Erythroblast (primary cell): Measurements from ENCODE around the gene BEND6.
"Not testable (repeated sequence)": the region's sequence is repeated elsewhere in the genome, so short reads cannot be mapped to it uniquely, and the experiment has no call there.

Experiments used
- DNase-seq, 2 experiments: peaks; one replicate each; lab custom pipeline; 2025; lab: John Stamatoyannopoulos, UW
- GATA1 ChIP-seq: IDR thresholded peaks from 2 replicates; pipeline ENCODE4 v1.6.1; 2011; ENCODE audit warnings: low read depth, mild to moderate bottlenecking, control low read depth, low read length, moderate library complexity
- POLR2A ChIP-seq: IDR thresholded peaks from 2 replicates; pipeline ENCODE4 v1.6.1; 2011; ENCODE audit warnings: mild to moderate bottlenecking, low read length

Gene BEND6

DNA sequence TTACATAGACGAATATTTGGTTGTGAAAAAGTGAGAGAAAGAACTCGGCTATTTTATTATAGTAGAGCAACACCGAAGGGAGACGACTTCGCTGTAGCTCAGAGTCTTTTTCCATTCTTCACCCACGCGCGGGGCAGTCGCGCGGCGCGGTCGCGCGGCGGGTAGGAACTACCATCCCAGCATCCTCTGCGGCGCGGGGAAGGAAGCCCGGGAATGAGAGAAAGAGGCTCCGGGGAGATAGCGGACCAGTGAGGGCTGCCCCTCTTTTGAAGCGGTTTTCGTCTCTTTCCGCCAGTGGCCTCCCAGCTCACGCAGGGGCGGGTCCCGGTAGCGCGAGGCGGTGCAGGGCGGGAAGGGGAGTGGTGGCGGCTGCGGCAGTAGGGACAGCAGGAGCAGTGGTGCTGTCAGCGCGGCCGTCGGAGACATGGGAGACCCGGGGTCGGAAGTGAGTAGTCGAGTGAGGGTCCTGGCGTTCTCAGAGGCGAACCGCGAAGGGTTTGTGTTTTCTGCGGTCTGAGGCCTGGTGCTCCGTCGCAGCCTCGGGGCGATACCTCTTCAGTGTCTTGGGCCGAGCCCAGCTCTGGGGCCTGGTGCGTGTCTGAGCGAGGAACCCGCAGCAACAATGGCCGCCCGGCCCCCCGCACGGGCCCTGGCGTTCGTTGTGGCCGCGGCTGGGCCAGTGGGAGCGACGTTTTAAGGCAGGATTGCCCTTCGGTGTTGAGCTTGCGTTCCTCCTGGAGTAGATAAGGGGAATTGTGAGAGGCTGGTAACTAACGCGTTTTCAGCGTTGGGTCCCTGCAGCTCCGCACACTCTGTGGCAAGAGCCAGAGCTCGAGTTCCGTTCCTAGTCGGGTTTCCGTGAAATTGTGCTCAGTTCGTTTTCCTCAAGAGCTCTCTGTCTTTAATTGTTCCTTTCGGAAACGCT, 91.7 kb downstream of the BEND6 start, which contains the start of gene KIAA1586:
KIAA1586 (plus strand) TSS at position 362 of the 925 bp plus-strand sequence; CDS start at position 425, 63 bp downstream.
- TF ChIP-seq POLR2A, result peak; percentile 84
- peak; percentile 93 to 94 for DNase-seq

DNA sequence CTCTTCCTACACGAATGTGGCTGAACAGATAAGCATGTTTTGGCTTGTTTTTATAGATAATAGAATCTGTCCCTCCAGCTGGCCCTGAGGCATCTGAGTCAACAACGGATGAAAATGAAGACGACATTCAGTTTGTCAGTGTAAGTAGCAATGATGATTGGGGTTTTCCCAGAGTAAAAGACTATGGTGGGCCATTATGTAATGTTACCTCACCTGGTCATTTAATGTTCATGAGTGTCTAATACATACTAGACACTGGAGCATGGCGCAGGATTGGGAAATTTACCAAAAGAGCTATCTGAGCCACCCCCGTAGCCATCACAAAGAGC, 92.3 kb downstream of the BEND6 start:
- DNase-seq, result not testable (repeated sequence)

- DNase-seq, result peak; percentile 10 to 50
Measured at GRCh38 chr6:57047859-57048258, 93.0 kb downstream of the BEND6 start.

GRCh38 chr6:57048577-57048976, 93.7 kb downstream of the BEND6 start:
- DNase-seq, result peak; percentile 10 to 58
- no peak for TF ChIP-seq GATA1
- TF ChIP-seq POLR2A, result no peak

GRCh38 chr6:57063847-57064246, 108.9 kb downstream of the BEND6 start:
- no peak for DNase-seq
- no peak for TF ChIP-seq POLR2A
- TF ChIP-seq GATA1, result no peak

- DNase-seq, result no peak
- TF ChIP-seq POLR2A (no peak), GATA1 (no peak)
Measured at GRCh38 chr6:57064809-57065208, 109.9 kb downstream of the BEND6 start.

DNA sequence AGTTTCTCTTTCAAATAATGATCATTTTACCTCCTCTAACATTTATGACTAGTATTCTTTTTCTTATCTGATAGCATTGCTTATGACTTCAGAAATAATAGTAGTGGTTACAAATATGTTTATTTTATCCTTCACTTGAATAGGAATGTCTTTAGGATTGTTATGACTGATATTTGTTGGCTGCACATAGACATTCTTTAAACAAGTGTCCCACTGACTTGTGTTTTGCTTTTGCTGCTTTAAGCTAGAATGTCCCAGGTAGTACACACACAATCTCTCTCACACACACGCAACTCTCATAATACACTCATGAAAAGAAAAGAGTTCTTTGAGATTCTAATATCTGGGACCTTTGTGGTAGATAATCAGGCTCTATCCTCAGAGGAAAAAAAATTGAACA, 113.2 kb downstream of the BEND6 start:
- DNase-seq, result no peak
- TF ChIP-seq POLR2A (no peak), GATA1 (no peak)

GRCh38 chr6:57069228-57069627, 114.3 kb downstream of the BEND6 start:
- TF ChIP-seq POLR2A (no peak), GATA1 (no peak)
- DNase-seq, result peak in 1 of 2 experiments; percentile 6

DNA sequence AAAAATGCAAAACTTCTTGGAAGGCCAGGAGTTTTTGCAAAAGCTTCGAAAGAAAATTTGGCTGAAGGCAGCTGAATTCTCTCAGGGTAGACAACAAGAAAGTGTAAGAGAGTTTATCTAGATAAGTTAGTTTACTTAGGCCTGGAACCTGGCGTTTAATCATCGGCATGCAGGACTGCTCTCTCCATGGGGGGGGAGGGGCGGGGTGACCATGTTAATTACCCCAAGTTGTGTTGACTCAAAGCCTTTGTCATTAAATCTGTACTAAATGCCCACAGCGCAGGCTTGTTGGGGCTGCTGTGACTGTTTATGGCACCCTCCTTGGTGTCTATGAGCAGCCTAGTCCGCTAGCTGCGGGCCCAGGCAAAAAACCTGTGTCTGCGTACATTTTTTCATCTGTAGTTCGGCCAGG, 115.0 kb downstream of the BEND6 start:
- TF ChIP-seq POLR2A, result no peak
- no peak for TF ChIP-seq GATA1
- DNase-seq, result peak; percentile 12 to 22

DNA sequence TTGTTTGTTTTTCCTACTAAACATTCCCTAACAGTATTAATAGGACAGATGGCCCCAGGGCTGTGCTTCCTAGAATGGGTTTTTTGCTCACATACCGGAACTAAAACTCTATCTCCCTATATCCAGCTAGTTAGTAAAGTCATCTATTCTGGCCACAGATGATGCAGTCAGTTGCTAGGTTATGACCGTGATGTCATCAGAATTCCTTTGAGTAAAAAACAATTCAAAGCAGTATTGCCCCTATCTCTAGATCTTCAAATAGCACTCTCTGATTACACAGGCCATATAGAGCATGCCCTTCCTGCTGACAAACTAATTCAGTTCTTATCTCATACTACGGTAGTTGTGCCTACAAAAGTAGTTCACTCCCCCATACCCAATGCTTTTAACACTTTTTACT, 117.2 kb downstream of the BEND6 start:
- no peak for TF ChIP-seq GATA1
- TF ChIP-seq POLR2A, result no peak
- peak in 1 of 2 experiments; percentile 16 for DNase-seq

GRCh38 chr6:57074383-57074782, 119.5 kb downstream of the BEND6 start:
- TF ChIP-seq GATA1, result no peak
- no peak for TF ChIP-seq POLR2A
- no peak for DNase-seq

DNA sequence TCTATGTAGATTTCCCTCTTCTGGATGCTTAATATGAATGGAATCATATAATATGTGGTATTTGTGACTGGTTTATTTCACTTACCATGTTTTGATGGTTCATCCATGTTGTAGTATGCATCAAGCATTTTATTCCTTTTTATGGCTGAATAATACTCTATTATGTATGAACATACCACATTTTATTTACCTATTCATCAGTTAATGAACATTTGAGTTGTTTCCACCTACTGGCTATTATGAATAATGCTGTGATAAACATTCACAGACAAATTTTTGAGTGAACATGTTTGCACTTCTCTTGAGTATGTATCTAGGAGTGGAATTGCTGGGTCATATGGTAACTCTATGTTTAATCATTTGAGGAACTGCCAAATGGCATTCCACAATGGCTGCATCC, 120.2 kb downstream of the BEND6 start:
- no peak for DNase-seq
- TF ChIP-seq POLR2A (no peak), GATA1 (no peak)
